WTC11 (cell line): ENCODE measurements around the gene KRT7.

ENCODE experiments used
- ATF6 ChIP-seq: sonication (generic); formaldehyde crosslinking; IDR thresholded peaks from 2 replicates; pipeline ENCODE4 v1.8.1; 2023; ENCODE audit warnings: mild to moderate bottlenecking, missing genetic modification reagents
- CTCF ChIP-seq: fragments of 200-600 bp; IDR thresholded peaks from 2 replicates; pipeline ENCODE4 v1.8.0; 2022; ENCODE audit warnings: antibody characterized with exemption
- NFE2L1 ChIP-seq: sonication (generic); formaldehyde crosslinking; IDR thresholded peaks from 2 replicates; pipeline ENCODE4 v1.8.1; 2023; ENCODE audit warnings: missing genetic modification reagents
- STAT6 ChIP-seq: sonication (generic); formaldehyde crosslinking; conservative IDR thresholded peaks from 2 replicates; pipeline ENCODE4 v1.8.1; 2023; ENCODE audit warnings: mild to moderate bottlenecking, low read depth, missing genetic modification reagents, moderate library complexity

GRCh38 chr12:52183544-52183910 is 49.5 kb upstream of the KRT7 start:
- no peak for TF ChIP-seq CTCF
- no peak for TF ChIP-seq ATF6 (CRISPR knock-in tag)
- TF ChIP-seq STAT6, result no peak
- TF ChIP-seq NFE2L1, result no peak
